NCI-H1417 treated with DMSO at 0.1 percent for 48 hours (cell line): ENCODE results near the gene P2RY11.

Experiments
- DNase-seq: peaks from one replicate; lab custom pipeline; 2025; lab: John Stamatoyannopoulos, UW

The P2RY11 gene

DNA sequence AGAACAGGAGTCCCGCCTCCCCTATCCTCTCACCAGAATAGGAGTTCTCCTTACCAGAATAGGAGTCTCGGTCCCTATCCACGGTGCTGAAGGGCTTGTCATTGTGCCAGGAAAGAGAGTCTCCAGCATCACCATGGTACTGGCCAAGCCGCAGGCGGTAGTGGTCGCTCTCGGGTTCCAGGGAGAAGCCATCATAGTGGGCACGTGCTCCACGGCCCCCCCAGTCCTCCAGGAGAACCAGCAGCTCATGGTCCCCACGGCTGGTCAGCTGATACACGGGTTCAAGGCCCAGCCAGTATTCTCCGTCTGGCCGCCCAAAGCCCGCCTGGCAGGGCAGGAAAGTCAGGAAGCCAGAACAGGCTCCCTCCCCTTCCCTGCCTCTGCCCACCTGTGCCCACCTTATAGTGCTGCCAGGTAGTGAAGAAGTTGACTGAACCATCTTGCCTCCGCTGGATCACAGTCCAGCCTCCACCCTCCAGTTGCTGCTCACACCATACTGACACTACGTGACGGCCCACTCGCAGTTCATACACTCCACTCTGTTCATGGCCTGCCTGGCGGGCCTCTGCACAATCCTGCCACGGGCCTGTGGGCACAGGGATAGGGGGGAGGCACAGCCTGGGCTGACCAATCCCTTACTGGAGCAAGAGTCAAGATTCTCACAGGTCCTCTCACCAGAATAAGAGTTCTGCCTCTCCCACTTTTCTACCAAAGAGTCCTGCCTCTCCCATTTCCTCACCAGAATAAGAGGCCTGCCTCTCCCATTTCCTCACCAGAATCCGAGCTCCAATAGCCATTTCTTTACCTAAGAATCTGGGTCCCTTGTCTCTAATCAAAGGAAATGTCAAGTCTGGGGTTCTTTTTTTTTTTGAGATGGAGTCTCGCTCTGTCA is 18.0 kb upstream of the P2RY11 start:
- DNase-seq = no peak

DNA sequence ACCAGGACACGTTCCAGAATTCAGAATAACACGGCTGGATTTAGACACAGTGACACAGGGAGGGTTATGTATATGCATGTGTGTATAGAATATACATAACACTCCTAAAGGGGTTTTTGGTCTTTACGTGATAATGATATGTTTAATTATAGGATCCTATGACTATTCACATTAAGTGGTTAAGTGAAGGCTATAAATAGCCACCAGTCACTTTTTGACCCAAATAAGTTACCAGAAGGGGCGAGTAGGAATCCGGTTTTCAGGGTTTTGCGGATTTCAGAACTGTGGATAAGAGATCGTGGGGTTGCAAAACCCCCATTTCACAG is 15.9 kb upstream of the P2RY11 start:
- no peak for DNase-seq

DNA sequence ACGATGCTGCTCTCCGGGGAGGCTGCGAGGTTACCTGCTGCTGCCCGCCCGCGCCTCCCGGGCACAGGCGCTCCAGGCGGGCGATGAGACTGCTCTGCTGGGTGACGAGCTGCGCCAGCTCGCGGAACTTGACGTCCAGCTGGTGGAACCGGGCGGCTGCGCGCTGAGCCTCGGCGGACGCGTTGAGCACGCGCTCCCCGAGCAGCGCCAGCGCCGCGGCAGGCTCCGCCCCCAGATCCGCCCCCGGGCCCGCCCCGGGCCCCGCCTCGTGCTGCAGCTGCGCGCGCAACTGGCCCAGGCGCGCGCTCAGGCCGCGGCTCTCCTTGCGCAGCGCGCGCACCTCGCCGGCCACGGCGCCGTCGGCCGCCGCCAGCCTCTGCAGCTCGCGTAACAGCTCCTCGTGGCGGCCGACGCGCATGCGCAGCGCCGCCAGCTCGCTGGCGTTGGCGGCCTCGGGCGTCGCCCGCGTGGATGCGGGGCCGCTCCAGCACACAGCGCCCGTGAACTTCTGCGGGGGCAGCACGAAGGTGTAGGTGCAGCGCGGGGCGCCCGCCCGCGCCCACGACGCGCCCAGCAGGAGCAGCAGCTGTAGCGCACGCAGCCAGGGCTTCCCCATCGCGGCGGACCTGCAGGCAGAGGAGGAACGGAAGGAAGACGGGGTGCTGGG is 15.4 kb upstream of the P2RY11 start:
- DNase-seq = peak; percentile 87

DNA sequence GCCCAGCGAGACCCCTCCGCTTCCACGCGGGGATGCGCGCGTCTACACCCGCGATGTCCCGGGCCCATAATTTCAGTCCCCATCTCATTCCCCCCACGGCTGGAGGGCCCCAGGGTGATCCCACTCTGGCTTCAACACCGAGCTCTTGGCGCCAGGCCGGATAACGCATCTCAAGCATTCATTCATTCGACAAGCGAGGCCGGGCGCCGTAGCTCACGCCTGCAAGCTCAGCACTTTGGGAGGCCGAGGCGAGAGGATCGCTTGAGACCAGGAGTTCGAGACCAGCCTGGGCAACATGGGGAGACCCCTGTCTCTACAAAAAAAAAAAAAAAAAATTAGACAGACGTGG is 14.9 kb upstream of the P2RY11 start:
- no peak for DNase-seq

DNA sequence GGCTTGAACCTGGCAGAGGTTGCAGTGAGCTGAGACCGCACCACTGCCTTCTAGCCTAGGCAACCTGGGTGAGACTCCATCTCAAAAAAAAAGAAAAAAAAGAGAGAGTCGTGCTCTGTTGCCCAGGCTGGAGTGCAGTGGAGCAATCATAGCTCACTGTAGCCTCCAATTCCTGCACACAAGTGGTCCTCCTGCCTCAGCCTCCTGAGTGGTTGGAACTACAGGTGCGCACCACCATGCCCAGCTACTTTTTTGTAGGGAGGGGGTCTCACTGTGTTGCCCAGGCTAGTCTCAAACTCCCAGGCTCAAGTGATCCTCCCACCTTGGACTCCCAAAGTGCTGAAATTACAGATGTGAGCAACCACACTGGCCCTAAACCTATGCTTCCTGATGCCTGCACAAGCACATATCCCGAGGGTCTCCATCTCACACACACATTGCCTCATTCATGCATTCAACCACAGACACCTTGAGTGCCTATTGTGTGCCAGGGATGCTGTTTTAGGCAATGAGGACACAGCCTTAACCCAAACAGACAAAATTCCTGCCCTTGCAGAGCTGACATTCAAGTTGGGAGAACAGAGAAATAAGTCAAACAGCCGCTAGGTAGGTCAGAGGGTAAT is 11.2 kb upstream of the P2RY11 start:
- DNase-seq = no peak

DNA sequence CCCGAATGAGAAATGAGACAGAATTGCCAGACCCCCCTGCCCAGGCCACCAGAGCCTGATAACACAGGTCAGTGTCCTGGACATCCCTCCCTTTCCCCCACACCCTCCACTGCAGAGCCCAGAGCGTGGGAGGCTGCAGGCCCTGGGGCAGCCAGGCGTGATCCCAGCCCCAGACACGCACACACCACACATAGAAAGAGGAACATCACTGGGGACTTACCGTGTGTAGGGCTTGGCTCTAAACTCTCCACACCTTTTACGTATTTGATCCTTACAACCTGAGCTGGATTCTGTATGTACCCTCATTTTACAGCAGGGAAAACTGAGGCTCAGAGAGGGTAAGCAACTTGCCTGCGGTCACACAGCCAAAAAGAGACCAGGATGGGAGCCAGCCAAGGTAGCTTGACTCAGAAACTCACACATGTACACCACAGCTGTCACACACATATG is 8.7 kb upstream of the P2RY11 start:
- DNase-seq = no peak

DNA sequence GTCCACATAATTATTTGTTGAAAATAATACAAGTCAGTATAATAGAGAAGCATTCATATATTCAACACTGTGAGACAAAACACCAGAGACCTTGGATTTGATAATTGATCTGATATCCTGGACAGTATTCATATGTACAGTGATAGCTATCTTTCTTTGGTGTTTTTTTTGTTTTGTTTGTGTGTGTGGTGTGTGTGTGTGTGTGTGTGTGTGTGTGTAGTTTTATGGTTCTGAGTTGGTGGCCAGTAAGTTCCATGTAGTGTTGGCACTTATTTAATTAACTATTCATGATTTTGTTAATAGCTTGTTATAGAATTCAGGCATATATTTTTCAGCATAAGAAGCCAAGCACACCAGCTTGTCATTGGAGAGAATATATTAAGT is 7.4 kb upstream of the P2RY11 start:
- no peak for DNase-seq

DNA sequence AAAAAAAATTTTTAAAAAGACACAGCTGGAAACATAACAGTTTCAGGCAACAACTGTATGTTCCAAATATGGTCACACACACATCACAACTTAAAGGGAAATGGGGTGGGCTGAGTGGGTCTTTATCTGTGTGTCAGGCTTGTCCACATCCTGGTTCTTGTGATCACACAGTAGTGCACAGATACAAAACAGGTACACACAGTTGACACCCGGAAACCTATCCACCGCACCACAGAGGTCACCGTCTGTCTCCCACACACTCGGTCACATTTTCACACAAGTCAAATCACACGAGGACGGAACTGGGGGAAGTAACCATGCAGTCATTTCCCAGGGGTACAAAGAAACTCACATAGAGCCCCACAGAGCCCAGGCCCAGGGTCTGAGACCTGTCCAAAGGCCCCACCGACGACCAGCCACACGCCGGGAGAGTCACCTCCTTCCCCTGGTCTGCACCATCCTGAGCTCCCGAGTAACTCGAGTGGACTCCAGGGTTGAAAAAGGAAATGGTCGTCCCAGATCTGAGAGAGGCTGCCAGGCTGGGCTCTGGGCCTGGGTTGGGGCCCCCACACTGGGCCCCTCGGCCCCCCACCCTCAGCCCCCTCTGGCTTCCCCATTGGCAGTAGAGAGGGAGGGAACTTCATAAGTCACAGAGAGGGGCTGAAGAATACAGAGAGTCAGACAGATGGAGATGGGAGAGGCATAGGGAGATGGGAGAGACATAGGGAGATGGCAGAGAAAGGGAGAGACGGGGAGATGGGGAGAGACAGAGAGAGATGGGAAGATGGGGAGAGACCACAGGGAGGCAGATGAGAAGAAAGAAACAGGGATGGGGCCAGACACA is 6.6 kb upstream of the P2RY11 start:
- DNase-seq = no peak

DNA sequence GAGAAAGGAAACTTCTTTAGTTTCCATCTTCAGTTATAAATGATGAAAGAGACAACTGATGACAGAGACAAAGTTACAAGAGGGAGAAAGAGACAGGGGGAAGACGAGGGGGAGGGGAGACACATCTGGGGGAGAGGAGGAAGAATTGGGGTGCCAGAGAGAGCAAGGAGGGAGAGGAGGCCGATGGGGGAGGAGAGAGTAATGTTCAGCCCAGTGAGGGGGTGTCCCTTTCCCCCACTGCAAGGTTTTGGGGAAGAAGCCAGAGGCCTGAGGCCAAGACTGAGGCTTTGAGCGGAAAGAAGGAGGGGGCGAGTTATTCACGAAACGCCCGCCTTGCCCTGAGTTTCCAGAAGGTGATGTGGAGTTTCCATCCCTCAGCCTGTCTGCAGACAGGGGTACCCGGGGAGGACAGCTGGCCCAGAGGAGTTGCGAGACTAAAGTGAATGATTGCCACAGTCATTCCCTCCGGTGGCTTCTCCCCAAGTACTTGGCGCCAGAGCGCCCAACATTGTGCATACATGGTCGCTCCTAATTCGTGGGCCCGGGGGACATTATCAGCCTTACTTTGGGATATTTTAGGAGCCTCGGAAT is 5.9 kb upstream of the P2RY11 start:
- no peak for DNase-seq

DNA sequence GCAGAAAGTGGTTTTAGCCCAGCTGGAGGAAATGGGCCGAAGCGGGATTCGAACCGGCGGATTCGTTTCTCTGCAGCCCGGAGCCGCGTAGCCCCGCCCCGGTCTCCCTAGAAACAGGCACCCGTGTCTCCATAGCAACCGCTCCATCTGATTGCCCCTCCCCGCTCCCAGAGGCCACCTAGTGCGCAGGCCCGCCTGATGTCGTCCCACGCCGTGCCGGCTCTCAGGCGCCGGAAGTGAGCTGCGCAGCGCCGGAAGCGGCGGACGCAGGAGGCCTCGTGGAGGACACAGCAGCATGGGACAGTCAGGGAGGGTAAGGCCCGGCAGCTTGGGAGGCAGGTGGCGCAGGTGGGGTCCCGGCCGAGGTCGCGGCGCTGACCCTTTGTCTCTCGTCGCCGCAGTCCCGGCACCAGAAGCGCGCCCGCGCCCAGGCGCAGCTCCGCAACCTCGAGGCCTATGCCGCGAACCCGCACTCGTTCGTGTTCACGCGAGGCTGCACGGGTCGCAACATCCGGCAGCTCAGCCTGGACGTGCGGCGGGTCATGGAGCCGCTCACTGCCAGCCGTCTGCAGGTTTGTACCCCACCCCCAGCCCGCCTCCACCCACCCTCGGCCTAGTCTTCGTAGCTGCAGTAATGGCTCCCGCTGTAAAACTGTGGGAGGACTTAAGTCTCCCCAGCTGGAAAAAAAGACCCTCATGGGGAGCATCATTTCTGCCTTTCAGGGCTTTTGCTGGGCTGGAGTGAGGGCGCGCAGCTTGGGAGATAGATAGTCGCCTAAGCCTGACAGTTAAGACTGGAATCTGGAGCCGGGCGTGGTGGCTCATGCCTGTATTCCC is 5.2 kb upstream of the P2RY11 start, which contains the start of gene PPAN:
Gene PPAN (plus strand): TSS at position 263 of the 837 bp plus-strand sequence. CDS start 33 bp downstream, at position 296.
- peak; percentile 96 for DNase-seq

DNA sequence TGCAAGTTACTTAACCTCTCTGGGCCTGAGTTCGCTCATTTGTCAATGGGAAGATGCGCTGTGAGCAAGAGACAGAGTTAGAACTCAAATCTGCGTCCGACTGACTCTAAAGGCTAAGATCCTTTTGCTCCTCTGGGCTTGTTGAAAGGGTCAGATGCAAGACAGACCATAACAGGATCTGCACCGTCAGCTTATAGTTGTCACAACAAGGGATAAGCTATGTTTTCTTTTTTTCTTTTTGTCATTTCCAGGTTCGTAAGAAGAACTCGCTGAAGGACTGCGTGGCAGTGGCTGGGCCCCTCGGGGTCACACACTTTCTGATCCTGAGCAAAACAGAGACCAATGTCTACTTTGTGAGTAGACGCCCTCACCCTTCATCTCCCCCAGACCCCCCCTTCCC is 4.2 kb upstream of the P2RY11 start:
- DNase-seq = no peak

DNA sequence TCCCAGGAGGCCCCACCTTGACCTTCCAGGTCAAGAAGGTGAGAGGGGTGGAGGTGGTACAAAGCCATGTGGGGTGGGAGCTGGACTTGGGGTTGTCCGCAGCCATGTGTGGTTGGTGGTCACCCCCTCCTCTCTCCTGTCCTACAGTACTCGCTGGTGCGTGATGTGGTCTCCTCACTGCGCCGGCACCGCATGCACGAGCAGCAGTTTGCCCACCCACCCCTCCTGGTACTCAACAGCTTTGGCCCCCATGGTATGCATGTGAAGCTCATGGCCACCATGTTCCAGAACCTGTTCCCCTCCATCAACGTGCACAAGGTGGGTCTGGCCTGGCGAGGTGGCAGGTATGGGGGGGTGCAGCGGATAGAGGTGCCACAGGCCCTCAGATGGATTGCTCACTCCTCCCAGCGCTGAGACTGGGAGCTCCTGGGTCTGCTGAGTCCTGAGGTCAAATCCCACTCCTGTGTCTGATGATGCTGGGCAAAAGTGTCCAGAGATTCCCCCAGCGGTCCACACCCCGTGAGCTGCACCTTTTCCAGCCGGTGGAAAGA is 3.6 kb upstream of the P2RY11 start:
- DNase-seq = no peak

DNA sequence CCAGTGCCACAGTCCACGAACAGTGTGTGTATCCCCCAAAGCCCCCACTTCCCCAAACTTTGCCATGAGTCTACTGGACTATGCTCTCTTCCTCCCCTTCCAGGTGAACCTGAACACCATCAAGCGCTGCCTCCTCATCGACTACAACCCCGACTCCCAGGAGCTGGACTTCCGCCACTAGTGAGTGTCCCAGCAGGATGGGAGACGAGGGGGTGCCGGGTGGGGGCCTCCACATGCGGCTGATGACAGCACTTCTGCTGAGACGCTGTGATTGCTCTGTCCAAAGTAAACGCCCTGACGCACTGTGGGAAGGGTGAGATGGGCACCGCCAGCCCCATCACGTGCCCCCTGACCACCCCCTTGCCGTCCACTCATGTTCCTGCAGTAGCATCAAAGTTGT is 2.0 kb upstream of the P2RY11 start:
- DNase-seq = no peak

DNA sequence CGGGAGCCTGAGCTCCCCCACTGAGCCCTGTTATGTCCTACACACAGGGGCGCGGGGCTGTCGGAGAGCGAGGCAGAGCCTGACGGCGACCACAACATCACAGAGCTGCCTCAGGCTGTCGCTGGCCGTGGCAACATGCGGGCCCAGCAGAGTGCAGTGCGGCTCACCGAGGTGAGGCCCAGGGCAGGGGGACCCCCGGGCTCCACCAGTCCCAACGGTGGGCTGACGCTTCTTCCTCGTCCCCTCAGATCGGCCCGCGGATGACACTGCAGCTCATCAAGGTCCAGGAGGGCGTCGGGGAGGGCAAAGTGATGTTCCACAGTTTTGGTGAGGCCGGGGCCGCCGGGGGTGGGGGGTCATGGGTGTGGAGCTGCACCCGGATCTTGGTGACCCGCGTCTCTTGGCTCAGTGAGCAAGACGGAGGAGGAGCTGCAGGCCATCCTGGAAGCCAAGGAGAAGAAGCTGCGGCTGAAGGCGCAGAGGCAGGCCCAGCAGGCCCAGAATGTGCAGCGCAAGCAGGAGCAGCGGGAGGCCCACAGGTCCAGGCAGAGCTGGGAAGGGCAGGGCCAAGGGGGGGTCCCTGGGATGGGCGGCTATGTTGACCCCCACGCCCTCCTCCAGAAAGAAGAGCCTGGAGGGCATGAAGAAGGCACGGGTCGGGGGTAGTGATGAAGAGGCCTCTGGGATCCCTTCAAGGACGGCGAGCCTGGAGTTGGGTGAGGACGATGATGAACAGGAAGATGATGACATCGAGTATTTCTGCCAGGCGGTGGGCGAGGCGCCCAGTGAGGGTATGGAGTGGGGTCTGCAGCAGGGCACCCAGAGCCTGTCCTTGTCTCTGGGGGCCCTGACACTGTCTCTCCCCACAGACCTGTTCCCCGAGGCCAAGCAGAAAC is 1.2 kb upstream of the P2RY11 start:
- DNase-seq = no peak

DNA sequence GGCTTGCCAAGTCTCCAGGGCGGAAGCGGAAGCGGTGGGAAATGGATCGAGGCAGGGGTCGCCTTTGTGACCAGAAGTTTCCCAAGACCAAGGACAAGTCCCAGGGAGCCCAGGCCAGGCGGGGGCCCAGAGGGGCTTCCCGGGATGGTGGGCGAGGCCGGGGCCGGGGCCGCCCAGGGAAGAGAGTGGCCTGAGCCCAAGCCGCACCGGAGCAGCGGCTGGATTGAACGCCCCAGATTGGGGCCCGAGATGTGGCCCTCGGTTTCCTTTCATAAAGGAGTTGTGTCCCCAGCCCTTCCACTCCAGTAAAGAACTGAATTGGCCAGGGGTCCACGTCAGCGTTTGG is 548 bp upstream of the P2RY11 start:
- no peak for DNase-seq

DNA sequence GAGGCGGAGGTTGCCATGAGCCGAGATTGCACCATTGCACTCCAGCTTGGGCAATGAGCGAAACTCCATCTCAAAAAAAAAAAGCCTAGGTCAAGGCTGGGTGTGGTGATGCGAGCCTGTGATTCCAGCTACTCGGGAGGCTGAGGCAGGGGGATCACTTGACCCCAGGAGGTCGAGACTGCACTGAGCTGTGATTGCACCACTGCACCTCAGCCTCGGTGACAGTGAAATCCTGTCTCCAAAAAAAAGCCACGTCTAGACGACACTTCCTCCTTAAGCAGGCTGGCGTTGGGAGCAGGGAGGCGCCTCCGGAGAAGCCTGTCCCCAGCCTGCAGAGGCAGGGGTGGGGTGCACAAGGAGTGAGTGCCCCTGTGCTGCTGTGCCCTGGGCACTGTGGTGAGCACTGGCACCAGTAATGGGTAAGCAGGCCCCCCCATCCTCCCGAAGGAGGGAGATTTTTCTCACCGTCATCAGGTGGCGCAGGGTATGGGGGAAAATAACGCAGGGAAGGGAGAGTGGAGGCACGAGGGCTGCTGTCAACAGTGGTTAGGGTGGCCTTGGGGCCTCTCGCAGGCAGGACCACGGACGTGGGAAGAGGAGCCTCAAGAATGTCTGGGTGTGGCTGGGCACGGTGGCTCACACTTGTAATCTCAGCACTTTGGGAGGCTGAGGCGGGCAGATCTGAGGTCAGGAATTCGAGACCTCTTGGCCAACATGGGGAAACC is 706 bp downstream of the P2RY11 start:
- no peak for DNase-seq

DNA sequence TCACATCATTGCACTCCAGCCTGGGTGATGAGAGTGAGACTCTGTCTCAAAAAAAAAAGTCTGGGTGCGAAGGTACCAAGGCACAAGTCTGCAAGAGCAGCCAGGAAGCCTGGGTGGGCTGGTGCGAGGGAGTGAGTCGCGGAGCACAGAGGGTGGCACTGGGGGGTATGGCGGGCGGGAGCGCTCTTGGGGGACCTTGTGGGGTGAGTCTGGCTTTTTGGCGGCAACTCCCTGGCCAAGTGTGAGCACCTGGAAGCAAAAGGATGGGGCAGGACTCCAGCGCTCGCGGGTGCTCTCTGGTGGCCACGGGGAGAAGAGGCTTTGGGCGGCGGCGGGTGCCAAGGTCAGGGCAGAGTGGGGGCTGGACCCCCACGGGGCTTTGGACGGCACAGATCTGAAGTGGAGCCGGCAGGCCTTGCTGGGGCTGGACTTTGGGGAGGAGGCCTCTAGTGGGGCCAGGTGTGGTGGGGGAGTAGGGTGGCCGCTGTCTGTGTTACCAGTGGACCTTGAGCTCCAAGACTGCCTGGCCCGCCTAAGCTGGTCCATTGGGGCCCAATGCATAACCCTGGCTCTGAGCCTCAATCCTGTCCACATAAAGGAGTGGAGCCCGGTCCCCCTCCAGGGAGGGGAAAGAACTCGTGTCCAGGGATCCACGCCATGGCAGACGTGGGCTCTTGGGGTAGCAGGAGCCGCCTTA is 1.6 kb downstream of the P2RY11 start:
- DNase-seq = no peak

DNA sequence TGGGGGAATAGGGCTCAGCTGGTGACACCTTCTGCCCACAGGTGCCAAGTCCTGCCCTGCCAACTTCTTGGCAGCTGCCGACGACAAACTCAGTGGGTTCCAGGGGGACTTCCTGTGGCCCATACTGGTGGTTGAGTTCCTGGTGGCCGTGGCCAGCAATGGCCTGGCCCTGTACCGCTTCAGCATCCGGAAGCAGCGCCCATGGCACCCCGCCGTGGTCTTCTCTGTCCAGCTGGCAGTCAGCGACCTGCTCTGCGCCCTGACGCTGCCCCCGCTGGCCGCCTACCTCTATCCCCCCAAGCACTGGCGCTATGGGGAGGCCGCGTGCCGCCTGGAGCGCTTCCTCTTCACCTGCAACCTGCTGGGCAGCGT is 2.1 kb downstream of the P2RY11 start:
- DNase-seq = no peak
